ENCODE measurements around the gene ZNF638. TPM values are rescaled to one million over a fixed set of nuclear protein-coding genes. Genes with fewer than 3 reads are reported as not detected.

ZNF638 gene
- total and polyA plus RNA-seq, 2 of the 4 experiments (the other 2 are of a cell fraction), result 46.4 to 129 TPM

DNA sequence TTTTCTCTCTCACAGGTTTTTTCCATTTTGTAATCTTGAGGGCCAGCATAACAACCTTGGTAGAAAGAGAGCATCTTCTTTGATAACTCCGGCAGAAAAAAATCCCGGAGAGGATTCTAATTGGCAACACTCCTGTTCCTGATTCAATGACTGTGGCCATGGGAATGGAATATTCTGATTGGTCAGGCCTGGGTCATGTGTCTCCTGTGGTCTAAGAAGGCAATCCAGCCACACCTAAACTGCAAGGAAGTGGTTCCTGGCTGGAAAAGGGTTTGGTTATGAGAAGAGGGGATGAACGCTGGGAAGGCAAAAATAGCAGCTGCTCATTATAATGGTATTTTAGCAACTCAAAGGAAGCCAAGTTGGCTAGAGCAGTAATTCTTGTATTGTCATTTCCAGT, 24.8 kb upstream of the ZNF638 start:
- H3K27me3 ChIP-seq (ENCODE audit: control insufficient read depth, insufficient read depth, low read length), result peaks cover 1% of the 10 kb centered on the region; the same call in 1 of the 2 replicates
- 20% methylated on average over 1 of the region's 3 CpGs; no CpG with 5 or more reads in 1 of the 2 experiments for WGBS, 2 experiments (ENCODE audit: extremely low coverage in 2 of 2, insufficient read length in 1 of 2)
- ATAC-seq (ENCODE audit: low read depth), result no peak
- no peak overlapping the region for H2AK5ac ChIP-seq (ENCODE audit: low read depth, low read length)
- no peaks in the 10 kb centered on the region for H3K9me3 ChIP-seq (ENCODE audit: control insufficient read depth, insufficient read depth, low read length)
- H3K27ac ChIP-seq (ENCODE audit: insufficient read depth, low read length), result no peak overlapping the region
- no peak overlapping the region for H3K18ac ChIP-seq (ENCODE audit: low read depth, low read length)
- intact Hi-C loops (cut with micrococcal nuclease), result no loop called here
- H3K4me1 ChIP-seq (ENCODE audit: control insufficient read depth, insufficient read depth, low read length), result no peaks in the 10 kb centered on the region
- H3K4me2 ChIP-seq (ENCODE audit: low read depth, low read length), result no peak overlapping the region
- H3K36me3 ChIP-seq (ENCODE audit: control insufficient read depth, insufficient read depth, low read length), result no peaks in the 10 kb centered on the region
- TF ChIP-seq ELK1 (IDR thresholded peaks at IDR 0.05; ENCODE audit: borderline replicate concordance, low read depth, low read length), result no peak
- no peak for TF ChIP-seq RCOR1 (IDR thresholded peaks at IDR 0.05; ENCODE audit: insufficient replicate concordance, low read length)
- BruUV-seq (replicated peaks), result no TSS peak
- H3K14ac ChIP-seq (replicated peaks; ENCODE audit: low read depth, low read length), result no peak overlapping the region
- H2BK20ac ChIP-seq (ENCODE audit: low read depth, low read length), result no peak overlapping the region
- no peak overlapping the region for H3K4ac ChIP-seq (ENCODE audit: low read depth, low read length)
- ChIA-PET POLR2A (ENCODE audit: unreplicated experiment) (no interaction called here), CTCF (no interaction called here)
- no peak overlapping the region for H3K9ac ChIP-seq (ENCODE audit: low read depth, low read length)
- no peak overlapping the region for H3K4me3 ChIP-seq (ENCODE audit: insufficient read depth, low read depth, low read length)
- H2BK5ac ChIP-seq (ENCODE audit: low read depth, low read length, poor library complexity, severe bottlenecking), result no peak overlapping the region
- no peak overlapping the region for H3K23ac ChIP-seq (ENCODE audit: low read depth, low read length)
- H2BK15ac ChIP-seq (ENCODE audit: low read depth, low read length), result no peak overlapping the region
- DNase-seq, result no peak
- no peak overlapping the region for H2AK9ac ChIP-seq (replicated peaks; ENCODE audit: low read depth, low read length, poor library complexity)
- no peak overlapping the region for H3K56ac ChIP-seq (ENCODE audit: extremely low read depth, insufficient read depth, low read length)
- no peak overlapping the region for H4K8ac ChIP-seq (ENCODE audit: low read depth in 2 of 2, low read length in 2 of 2)
- H2AFZ ChIP-seq (replicated peaks; ENCODE audit: low read length, poor library complexity), result no peak overlapping the region
- no peaks in the 10 kb centered on the region for H3K9me1 ChIP-seq (ENCODE audit: insufficient read depth, low read length)
- in situ Hi-C loops (cut with MboI; ENCODE audit: low sequenced_read_pairs), result no loop called here
- no peak overlapping the region for H2BK120ac ChIP-seq (ENCODE audit: low read depth, low read length)
- dilution Hi-C loops (cut with HindIII; ENCODE audit: low sequenced_read_pairs, unreplicated experiment), result no loop called here
- H4K20me1 ChIP-seq (ENCODE audit: insufficient read depth, low read length), result no peaks in the 10 kb centered on the region
- no peak overlapping the region for H4K91ac ChIP-seq (ENCODE audit: insufficient read depth, low read depth, low read length)
- H3K79me1 ChIP-seq (ENCODE audit: low read depth in 1 of 2, low read length in 2 of 2), result no peaks in the 10 kb centered on the region
- no peak overlapping the region for H4K5ac ChIP-seq (ENCODE audit: low read depth, low read length)

Measured in IMR-90 (cell line).